GM03348 (cell line): Measurements from ENCODE around the gene AP1S2.

Source experiments
- DNase-seq: peaks from one replicate; pipeline ENCODE4 v3.0.0; 2012; ENCODE audit warnings: low spot score

Gene AP1S2

GRCh38 chrX:15812192-15812938, 42.2 kb downstream of the AP1S2 start:
- DNase-seq = no peak

GRCh38 chrX:15808254-15808653, 46.4 kb downstream of the AP1S2 start:
- no peak for DNase-seq

- no peak for DNase-seq
Observed at GRCh38 chrX:15804563-15804962, 50.0 kb downstream of the AP1S2 start.

- DNase-seq = no peak
Observed at GRCh38 chrX:15797707-15798106, 56.9 kb downstream of the AP1S2 start.

GRCh38 chrX:15790769-15791290, 63.8 kb downstream of the AP1S2 start:
- DNase-seq = peak; percentile 3

- DNase-seq = peak; percentile 92
Observed at GRCh38 chrX:15789979-15790768, 64.4 kb downstream of the AP1S2 start, which contains the start of gene ZRSR2. ZRSR2 (plus strand) TSS chrX:15790484; CDS start chrX:15790496, 12 bp downstream.

- no peak for DNase-seq
Observed at GRCh38 chrX:15786915-15787314, 67.7 kb downstream of the AP1S2 start.

- DNase-seq = no peak
Observed at GRCh38 chrX:15785176-15785750, 69.3 kb downstream of the AP1S2 start.

- no peak for DNase-seq
Observed at GRCh38 chrX:15781961-15782699, 72.5 kb downstream of the AP1S2 start.
